Endodermal cell (in vitro differentiated cells): Measurements from ENCODE around the gene DGKB. TPM values are rescaled to one million over a fixed set of nuclear protein-coding genes. Genes with fewer than 3 reads are reported as not detected.

ENCODE experiments used
- DNase-seq: peaks from one replicate; pipeline ENCODE4 v3.0.0-alpha.2; 2017
- H3K27ac ChIP-seq: 2 replicates; pipeline ENCODE4 v1.5.1; 2013; ENCODE audit warnings: mild to moderate bottlenecking, low read depth, low read length, moderate library complexity
- H3K27me3 ChIP-seq: 2 replicates; pipeline ENCODE4 v1.6.1; 2013; ENCODE audit warnings: mild to moderate bottlenecking, low read length, moderate library complexity; ENCODE audit not compliant: insufficient read depth, control insufficient read depth, poor library complexity, severe bottlenecking
- H3K36me3 ChIP-seq: 2 replicates; pipeline ENCODE4 v1.7.0; 2013; ENCODE audit warnings: mild to moderate bottlenecking, low read length, moderate library complexity; ENCODE audit not compliant: control insufficient read depth, insufficient read depth
- H3K4me1 ChIP-seq: one replicate; pipeline ENCODE4 v1.7.0; 2013; ENCODE audit warnings: low read length; ENCODE audit not compliant: control insufficient read depth, insufficient read depth
- H3K4me3 ChIP-seq: 2 replicates; pipeline ENCODE4 v1.5.1; 2013; ENCODE audit warnings: mild to moderate bottlenecking, low read length, moderate library complexity
- H3K9ac ChIP-seq: 2 replicates; pipeline ENCODE4 v1.6.1; 2013; ENCODE audit warnings: mild to moderate bottlenecking, low read length, moderate library complexity; ENCODE audit not compliant: poor library complexity, severe bottlenecking; ENCODE audit errors: extremely low read depth
- H3K9me3 ChIP-seq: 2 replicates; pipeline ENCODE4 v1.6.1; 2013; ENCODE audit warnings: mild to moderate bottlenecking, low read length, moderate library complexity; ENCODE audit not compliant: control insufficient read depth
- H3K27ac Mint-ChIP-seq: 2 replicates; pipeline ENCODE4 v1.8.0; 2020; ENCODE audit warnings: mixed read lengths
- H3K27me3 Mint-ChIP-seq: 2 replicates; pipeline ENCODE4 v1.8.0; 2021; ENCODE audit warnings: mild to moderate bottlenecking, mixed read lengths; ENCODE audit not compliant: insufficient read depth
- H3K36me3 Mint-ChIP-seq: 2 replicates; pipeline ENCODE4 v1.8.0; 2020; ENCODE audit warnings: low read depth, mixed read lengths
- H3K4me1 Mint-ChIP-seq: 2 replicates; pipeline ENCODE4 v1.8.0; 2020; ENCODE audit warnings: mixed read lengths
- H3K4me3 Mint-ChIP-seq: 2 replicates; pipeline ENCODE4 v1.8.0; 2020; ENCODE audit warnings: mild to moderate bottlenecking, moderate library complexity, mixed read lengths
- H3K9me3 Mint-ChIP-seq: 2 replicates; pipeline ENCODE4 v1.8.0; 2020; ENCODE audit warnings: mild to moderate bottlenecking, mixed read lengths
- WGBS, 2 experiments: methylation state at CpG; one replicate each; pipeline versions ENCODE4 v1.1.5 to v1.1.7; 2013; ENCODE audit warnings: missing lambda C conversion rate in 2 of 2, mixed read lengths in 1 of 2; ENCODE audit not compliant: insufficient coverage in 1 of 2, insufficient read length in 1 of 2; 5-methylcytosine and 5-hydroxymethylcytosine counted together
- total RNA-seq, 2 donors: library from RNA; stranded (reverse); fragmentation: NEBNext Ultra II Directional in 1 of 2; extraction: Animal tissue kit (Norgen Biotek cat#: 25700) in 1 of 2; gene quantifications; 2 replicates in 1 of 2; 3 replicates in 1 of 2; pipeline ENCODE4 v1.2.1, GENCODE V29; 2021
- TF ChIP-seq, protein P1 (sequence below): fragments of 200-600 bp; sonication (generic); conservative IDR thresholded peaks from 2 replicates; pipeline ENCODE4 v1.5.0; 2021; ENCODE audit warnings: antibody characterized with exemption, mild to moderate bottlenecking

DGKB gene
- total RNA-seq, 2 donors from 2014 or later, result 5.1 to 5.2 TPM

GRCh38 chr7:14260011-14260410, 642.5 kb downstream of the DGKB start:
- no peaks in the 10 kb centered on the region for H3K36me3 Mint-ChIP-seq
- Histone ChIP-seq H3K9ac (no peak overlapping the region), H3K9me3 (no peaks in the 10 kb centered on the region), H3K36me3 (no peaks in the 10 kb centered on the region), H3K4me1 (no peaks in the 10 kb centered on the region), H3K27me3 (no peaks in the 10 kb centered on the region), H3K4me3 (no peak overlapping the region), H3K27ac (no peak overlapping the region)
- no peaks in the 10 kb centered on the region for H3K4me1 Mint-ChIP-seq
- TF ChIP-seq, protein P1, sequence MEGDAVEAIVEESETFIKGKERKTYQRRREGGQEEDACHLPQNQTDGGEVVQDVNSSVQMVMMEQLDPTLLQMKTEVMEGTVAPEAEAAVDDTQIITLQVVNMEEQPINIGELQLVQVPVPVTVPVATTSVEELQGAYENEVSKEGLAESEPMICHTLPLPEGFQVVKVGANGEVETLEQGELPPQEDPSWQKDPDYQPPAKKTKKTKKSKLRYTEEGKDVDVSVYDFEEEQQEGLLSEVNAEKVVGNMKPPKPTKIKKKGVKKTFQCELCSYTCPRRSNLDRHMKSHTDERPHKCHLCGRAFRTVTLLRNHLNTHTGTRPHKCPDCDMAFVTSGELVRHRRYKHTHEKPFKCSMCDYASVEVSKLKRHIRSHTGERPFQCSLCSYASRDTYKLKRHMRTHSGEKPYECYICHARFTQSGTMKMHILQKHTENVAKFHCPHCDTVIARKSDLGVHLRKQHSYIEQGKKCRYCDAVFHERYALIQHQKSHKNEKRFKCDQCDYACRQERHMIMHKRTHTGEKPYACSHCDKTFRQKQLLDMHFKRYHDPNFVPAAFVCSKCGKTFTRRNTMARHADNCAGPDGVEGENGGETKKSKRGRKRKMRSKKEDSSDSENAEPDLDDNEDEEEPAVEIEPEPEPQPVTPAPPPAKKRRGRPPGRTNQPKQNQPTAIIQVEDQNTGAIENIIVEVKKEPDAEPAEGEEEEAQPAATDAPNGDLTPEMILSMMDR, result no peak
- no peak overlapping the region for H3K27ac Mint-ChIP-seq
- H3K27me3 Mint-ChIP-seq, result no peaks in the 10 kb centered on the region
- no peaks in the 10 kb centered on the region for H3K9me3 Mint-ChIP-seq
- H3K4me3 Mint-ChIP-seq, result no peak overlapping the region
- DNase-seq, result no peak

DNA sequence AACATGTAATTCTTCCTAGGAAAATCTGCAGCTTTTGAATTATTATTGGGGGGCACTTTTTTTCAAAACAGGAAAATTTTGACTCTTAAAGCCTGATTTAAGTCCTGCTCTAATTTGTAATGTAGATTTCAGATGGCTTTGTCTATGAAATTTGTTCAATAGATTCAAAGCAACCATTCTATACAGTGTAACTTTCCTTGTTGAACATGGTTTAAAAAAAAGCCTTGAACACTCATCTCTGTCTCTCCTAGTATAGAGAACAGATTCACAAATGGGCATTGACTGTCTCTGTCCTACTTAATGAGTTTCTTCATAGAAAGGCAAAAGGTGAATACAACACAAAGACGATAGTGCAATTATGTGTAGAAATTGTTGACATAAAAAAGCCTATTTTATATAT, 643.7 kb downstream of the DGKB start:
- H3K27me3 ChIP-seq, result no peaks in the 10 kb centered on the region
- Mint-ChIP-seq H3K4me1 (no peaks in the 10 kb centered on the region), H3K9me3 (no peaks in the 10 kb centered on the region), H3K4me3 (no peak overlapping the region), H3K27ac (no peak overlapping the region), H3K27me3 (no peaks in the 10 kb centered on the region), H3K36me3 (no peaks in the 10 kb centered on the region)
- TF ChIP-seq, protein P1, result no peak
- H3K9ac ChIP-seq, result no peak overlapping the region
- H3K27ac ChIP-seq, result no peak overlapping the region
- no peak overlapping the region for H3K4me3 ChIP-seq
- no peak for DNase-seq
- no peaks in the 10 kb centered on the region for H3K9me3 ChIP-seq
- no peaks in the 10 kb centered on the region for H3K4me1 ChIP-seq
- no peaks in the 10 kb centered on the region for H3K36me3 ChIP-seq
- 67% methylated on average over 1 of the region's 1 CpG; no CpG with 5 or more reads in 1 of the 2 experiments for WGBS, 2 experiments

GRCh38 chr7:14258441-14258840, 644.1 kb downstream of the DGKB start:
- no peak overlapping the region for H3K4me3 ChIP-seq
- no peaks in the 10 kb centered on the region for H3K4me1 ChIP-seq
- no peaks in the 10 kb centered on the region for H3K27me3 Mint-ChIP-seq
- H3K27ac ChIP-seq, result no peak overlapping the region
- H3K27me3 ChIP-seq, result no peaks in the 10 kb centered on the region
- no peaks in the 10 kb centered on the region for H3K9me3 Mint-ChIP-seq
- no peak overlapping the region for H3K9ac ChIP-seq
- WGBS, 2 experiments, result 91 to 100% methylated on average over 1 to 2 of the region's 2 CpGs
- TF ChIP-seq, protein P1, result no peak
- no peaks in the 10 kb centered on the region for H3K9me3 ChIP-seq
- no peak overlapping the region for H3K27ac Mint-ChIP-seq
- no peak overlapping the region for H3K4me3 Mint-ChIP-seq
- DNase-seq, result no peak
- H3K36me3 Mint-ChIP-seq, result no peaks in the 10 kb centered on the region
- no peaks in the 10 kb centered on the region for H3K36me3 ChIP-seq
- no peaks in the 10 kb centered on the region for H3K4me1 Mint-ChIP-seq
